ENCODE results near the gene RAB11FIP5.

The RAB11FIP5 gene

GRCh38 chr2:73087311-73087710 is 25.4 kb downstream of the RAB11FIP5 start:
- no peak for DNase-seq (ENCODE audit: low read depth in 2 of 2)

GRCh38 chr2:73085691-73086090 is 27.1 kb downstream of the RAB11FIP5 start:
- peak; percentile 69 to 78 for DNase-seq (ENCODE audit: low read depth in 2 of 2)

GRCh38 chr2:73084971-73085370 is 27.8 kb downstream of the RAB11FIP5 start:
- DNase-seq (ENCODE audit: low read depth in 2 of 2): no peak

- DNase-seq (ENCODE audit: low read depth in 2 of 2): no peak
Observed at GRCh38 chr2:73083886-73084800, 28.6 kb downstream of the RAB11FIP5 start.

- DNase-seq (ENCODE audit: low read depth in 2 of 2): no peak
Observed at GRCh38 chr2:73082523-73083410, 30.0 kb downstream of the RAB11FIP5 start.

GRCh38 chr2:73081181-73081671 is 31.5 kb downstream of the RAB11FIP5 start:
- no peak for DNase-seq (ENCODE audit: low read depth in 2 of 2)

- no peak for DNase-seq (ENCODE audit: low read depth in 2 of 2)
Observed at GRCh38 chr2:73080321-73081131, 32.2 kb downstream of the RAB11FIP5 start.

- DNase-seq (ENCODE audit: low read depth in 2 of 2): no peak
Observed at GRCh38 chr2:73079636-73080035, 33.1 kb downstream of the RAB11FIP5 start.

- DNase-seq (ENCODE audit: low read depth in 2 of 2): no peak
Observed at GRCh38 chr2:73078457-73079411, 34.0 kb downstream of the RAB11FIP5 start.

- no peak for DNase-seq (ENCODE audit: low read depth in 2 of 2)
Observed at GRCh38 chr2:73077424-73077795, 35.3 kb downstream of the RAB11FIP5 start.

- DNase-seq (ENCODE audit: low read depth in 2 of 2): no peak
Observed at GRCh38 chr2:73076701-73077423, 35.9 kb downstream of the RAB11FIP5 start.

- DNase-seq (ENCODE audit: low read depth in 2 of 2): no peak
Observed at GRCh38 chr2:73075477-73076373, 37.0 kb downstream of the RAB11FIP5 start.

GRCh38 chr2:73074110-73075069 is 38.4 kb downstream of the RAB11FIP5 start:
- no peak for DNase-seq (ENCODE audit: low read depth in 2 of 2)

- no peak for DNase-seq (ENCODE audit: low read depth in 2 of 2)
Observed at GRCh38 chr2:73072416-73072815, 40.3 kb downstream of the RAB11FIP5 start.

GRCh38 chr2:73072129-73072395 is 40.7 kb downstream of the RAB11FIP5 start:
- DNase-seq (ENCODE audit: low read depth in 2 of 2): no peak

GRCh38 chr2:73071360-73072128 is 41.2 kb downstream of the RAB11FIP5 start, which contains the start of gene SFXN5:
SFXN5 (minus strand) TSS chr2:73071712; CDS start chr2:73071705, 7 bp downstream.
- peak; percentile 88 to 95 for DNase-seq (ENCODE audit: low read depth in 2 of 2)
